GM21515 (cell line): ENCODE data around the gene RAD50.

Experiments
- ATAC-seq: cut with Tn5 transposase; IDR thresholded peaks from one replicate; pipeline ENCODE4 v1.9.1; 2021; ENCODE audit not compliant: unreplicated experiment

The RAD50 gene

GRCh38 chr5:132659598-132660493 is 103.1 kb downstream of the RAD50 start:
- ATAC-seq = no peak

- ATAC-seq = no peak
Observed at GRCh38 chr5:132661231-132662003, 104.6 kb downstream of the RAD50 start.

- no peak for ATAC-seq
Observed at GRCh38 chr5:132662004-132662401, 105.2 kb downstream of the RAD50 start.

GRCh38 chr5:132662925-132663770 is 106.4 kb downstream of the RAD50 start:
- ATAC-seq = peak; percentile 61

- peak; percentile 41 for ATAC-seq
Observed at GRCh38 chr5:132663771-132664695, 107.3 kb downstream of the RAD50 start.

GRCh38 chr5:132664696-132665209 is 108.0 kb downstream of the RAD50 start:
- no peak for ATAC-seq

- ATAC-seq = no peak
Observed at GRCh38 chr5:132665574-132666080, 108.8 kb downstream of the RAD50 start.

- ATAC-seq = no peak
Observed at GRCh38 chr5:132666310-132667123, 109.7 kb downstream of the RAD50 start.

GRCh38 chr5:132667309-132667708 is 110.5 kb downstream of the RAD50 start:
- ATAC-seq = no peak

- no peak for ATAC-seq
Observed at GRCh38 chr5:132667761-132668705, 111.3 kb downstream of the RAD50 start.

- ATAC-seq = no peak
Observed at GRCh38 chr5:132668706-132669454, 112.1 kb downstream of the RAD50 start.

- ATAC-seq = no peak
Observed at GRCh38 chr5:132669455-132669820, 112.7 kb downstream of the RAD50 start.

- ATAC-seq = no peak
Observed at GRCh38 chr5:132669966-132670882, 113.4 kb downstream of the RAD50 start.

GRCh38 chr5:132671000-132671399 is 114.2 kb downstream of the RAD50 start:
- ATAC-seq = no peak

- no peak for ATAC-seq
Observed at GRCh38 chr5:132673488-132673887, 116.7 kb downstream of the RAD50 start.
